NCI-H128 (cell line): ENCODE measurements around the gene MTMR1.

ENCODE experiments used
- DNase-seq: peaks from one replicate; lab custom pipeline; 2025; ENCODE audit not compliant: unreplicated experiment; lab: John Stamatoyannopoulos, UW

The MTMR1 gene

GRCh38 chrX:150761819-150762216 is 68.6 kb downstream of the MTMR1 start:
- no peak for DNase-seq

- DNase-seq, result no peak
Observed at GRCh38 chrX:150762258-150763165, 69.3 kb downstream of the MTMR1 start.

- DNase-seq, result no peak
Observed at GRCh38 chrX:150763303-150763797, 70.2 kb downstream of the MTMR1 start.

GRCh38 chrX:150763810-150764209 is 70.6 kb downstream of the MTMR1 start:
- no peak for DNase-seq

GRCh38 chrX:150765237-150765636 is 72.0 kb downstream of the MTMR1 start:
- DNase-seq, result no peak

- DNase-seq, result no peak
Observed at GRCh38 chrX:150765782-150766350, 72.7 kb downstream of the MTMR1 start.

- DNase-seq, result no peak
Observed at GRCh38 chrX:150766351-150767044, 73.3 kb downstream of the MTMR1 start.

GRCh38 chrX:150767045-150767395 is 73.8 kb downstream of the MTMR1 start:
- no peak for DNase-seq

- no peak for DNase-seq
Observed at GRCh38 chrX:150767475-150768131, 74.4 kb downstream of the MTMR1 start.

- no peak for DNase-seq
Observed at GRCh38 chrX:150768132-150768485, 74.9 kb downstream of the MTMR1 start.

GRCh38 chrX:150768580-150769190 is 75.5 kb downstream of the MTMR1 start:
- no peak for DNase-seq

GRCh38 chrX:150769408-150769807 is 76.2 kb downstream of the MTMR1 start:
- DNase-seq, result no peak

- DNase-seq, result no peak
Observed at GRCh38 chrX:150770623-150771022, 77.4 kb downstream of the MTMR1 start.

- DNase-seq, result no peak
Observed at GRCh38 chrX:150771116-150771515, 77.9 kb downstream of the MTMR1 start.

GRCh38 chrX:150772150-150772970 is 79.2 kb downstream of the MTMR1 start:
- DNase-seq, result peak; percentile 35

GRCh38 chrX:150773117-150773516 is 79.9 kb downstream of the MTMR1 start:
- no peak for DNase-seq

- DNase-seq, result no peak
Observed at GRCh38 chrX:150773634-150774033, 80.4 kb downstream of the MTMR1 start.

- no peak for DNase-seq
Observed at GRCh38 chrX:150774798-150775568, 81.8 kb downstream of the MTMR1 start.

- DNase-seq, result no peak
Observed at GRCh38 chrX:150775569-150776350, 82.6 kb downstream of the MTMR1 start.
